CD4-positive, alpha-beta T cell treated with Interleukin-17A for 4 hours (primary cell): ENCODE data around the gene UQCRH.

Experiments used
- DNase-seq: peaks from one replicate; pipeline ENCODE4 v3.0.0-alpha.2; 2020; ENCODE audit warnings: mixed read lengths

UQCRH gene

DNA sequence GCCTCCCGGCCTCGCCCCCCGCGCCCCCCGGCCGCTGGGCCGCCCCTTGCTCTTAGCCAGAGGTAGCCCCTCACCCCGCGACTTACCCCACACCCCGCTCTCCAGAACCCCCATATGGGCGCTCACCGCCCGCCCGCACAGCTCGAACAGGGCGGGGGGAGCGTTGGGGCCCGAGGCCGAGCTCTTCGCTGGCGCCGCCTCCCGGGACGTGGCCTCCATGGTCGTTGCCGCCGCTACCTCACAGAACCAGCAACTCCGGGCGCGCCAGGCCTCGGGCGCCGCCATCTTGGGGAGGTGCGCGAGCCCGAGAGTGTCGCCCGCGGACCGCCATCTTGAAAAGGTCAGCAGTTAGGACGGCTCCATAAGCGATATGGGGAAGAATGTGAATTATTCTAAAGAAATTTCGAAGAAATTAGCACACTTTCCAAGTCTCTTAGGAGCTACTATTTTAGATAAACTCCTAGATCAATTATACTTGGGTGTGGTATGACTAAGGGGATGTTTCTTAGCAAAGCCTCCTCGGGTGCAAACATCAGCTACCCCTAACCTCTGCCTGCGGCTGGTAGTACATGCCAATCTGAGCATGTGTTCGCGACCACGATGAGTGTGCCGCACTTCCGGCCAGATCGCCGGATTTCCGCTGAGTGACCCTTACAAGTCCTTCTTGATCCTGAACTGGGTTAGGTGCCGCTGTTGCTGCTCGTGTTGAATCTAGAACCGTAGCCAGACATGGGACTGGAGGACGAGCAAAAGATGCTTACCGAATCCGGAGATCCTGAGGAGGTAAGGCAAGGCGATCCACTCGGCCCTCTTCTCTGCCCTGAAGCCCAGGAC lies at the start of gene UQCRH, which contains the start of gene LRRC41:
Gene UQCRH, plus strand, starts transcription at position 661 of the 834 bp plus-strand sequence. Its CDS starts 69 bp downstream, at position 730.
Gene LRRC41, minus strand, starts transcription at position 579 of the 834 bp plus-strand sequence. Its CDS starts 294 bp downstream, at position 285.
- DNase-seq = peak; percentile 94

DNA sequence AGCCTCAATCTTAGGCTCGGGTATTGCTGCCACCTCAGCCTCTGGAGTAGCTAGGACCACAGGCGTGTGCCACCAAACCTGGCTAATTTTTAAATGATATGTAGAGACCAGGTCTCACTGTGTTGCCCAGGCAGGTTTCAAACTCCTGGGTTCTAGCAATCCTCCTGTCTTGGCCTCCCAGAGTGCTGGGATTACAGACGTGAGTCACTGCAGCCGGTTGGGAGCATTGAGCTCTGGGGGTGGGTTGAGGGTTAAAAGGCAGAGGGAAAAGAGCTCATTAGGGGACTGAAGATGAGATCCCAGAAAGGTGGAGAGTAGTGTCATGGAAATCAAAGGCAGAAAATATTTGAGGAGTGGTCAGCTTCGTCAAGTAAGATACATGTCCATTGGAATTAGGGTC lies 48.8 kb upstream of the UQCRH start:
- no peak for DNase-seq

DNA sequence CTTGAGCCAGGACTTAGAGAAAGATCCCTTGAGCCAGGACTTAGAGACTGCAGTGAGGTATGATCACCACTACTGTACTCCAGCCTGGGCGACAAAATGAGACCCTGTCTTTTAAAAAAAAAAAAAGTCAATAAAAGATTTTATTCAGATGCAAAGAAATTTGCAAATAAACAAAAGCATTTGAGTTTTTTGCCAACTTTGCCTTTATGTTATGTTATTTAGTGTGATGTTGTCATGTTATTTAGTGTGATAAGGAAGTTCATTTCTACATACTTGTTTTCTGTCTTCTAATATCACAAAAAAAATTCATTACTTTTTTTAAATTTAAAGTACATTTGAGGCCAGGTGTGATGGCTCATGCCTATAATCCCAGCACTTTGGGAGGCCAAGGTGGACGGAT lies 47.0 kb upstream of the UQCRH start:
- DNase-seq = no peak

DNA sequence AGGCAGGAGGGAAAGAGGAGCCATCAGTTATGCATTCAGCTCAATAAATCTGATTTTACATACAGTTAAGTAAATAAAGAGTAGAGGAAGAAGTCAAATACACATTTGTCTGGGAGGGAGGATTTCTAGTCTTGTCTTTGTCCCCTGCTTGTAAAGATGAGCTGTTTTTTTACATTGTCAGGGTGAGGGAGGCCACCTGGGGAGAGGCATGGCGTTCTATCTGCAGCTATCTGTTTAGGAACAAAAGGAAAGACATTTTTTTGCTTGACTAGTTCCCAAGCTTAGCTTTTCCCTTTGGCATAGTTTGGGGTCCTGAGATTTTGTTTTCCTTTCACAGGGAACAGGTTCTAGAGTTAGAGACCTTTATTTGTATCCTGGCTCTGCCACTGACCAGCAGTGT lies 41.0 kb upstream of the UQCRH start:
- DNase-seq = no peak

DNA sequence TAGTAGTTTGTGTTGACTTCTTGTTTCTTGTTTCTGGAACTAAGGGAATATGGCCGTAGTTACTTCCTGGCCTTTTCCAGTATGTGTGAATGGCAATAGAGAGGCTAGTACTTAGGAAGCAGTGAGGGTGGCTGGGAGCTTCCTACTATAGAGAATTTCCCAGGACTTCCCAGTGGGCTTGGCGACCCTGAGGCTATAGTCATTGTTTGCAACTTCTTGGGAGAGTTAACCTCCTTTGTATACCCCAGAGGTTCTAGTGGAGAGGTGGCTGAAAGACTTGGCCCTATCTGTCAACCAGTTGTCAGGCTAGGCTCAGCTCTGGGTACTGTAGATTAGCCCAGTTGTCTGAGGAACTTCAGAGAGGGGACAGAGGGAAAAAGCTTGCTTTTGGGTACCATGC lies 40.4 kb upstream of the UQCRH start:
- no peak for DNase-seq

DNA sequence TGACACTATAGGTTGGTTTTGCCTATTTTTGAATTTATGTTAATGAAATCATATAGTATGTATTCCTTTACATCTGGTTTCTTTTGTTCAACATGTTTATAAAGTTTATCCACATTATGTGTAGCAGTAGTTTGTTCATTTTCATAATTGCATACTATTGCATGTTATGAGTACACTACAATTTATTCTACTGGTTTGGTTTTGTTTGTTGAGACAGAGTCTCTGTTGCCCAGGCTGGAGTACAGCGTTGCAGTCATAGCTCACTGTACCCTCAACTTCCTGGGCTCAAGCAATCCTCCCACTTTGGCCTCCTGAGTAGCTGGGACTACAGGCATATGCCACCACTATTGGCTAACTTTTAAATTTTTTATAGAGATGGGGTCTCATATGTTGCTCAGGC lies 34.9 kb upstream of the UQCRH start:
- DNase-seq = no peak

DNA sequence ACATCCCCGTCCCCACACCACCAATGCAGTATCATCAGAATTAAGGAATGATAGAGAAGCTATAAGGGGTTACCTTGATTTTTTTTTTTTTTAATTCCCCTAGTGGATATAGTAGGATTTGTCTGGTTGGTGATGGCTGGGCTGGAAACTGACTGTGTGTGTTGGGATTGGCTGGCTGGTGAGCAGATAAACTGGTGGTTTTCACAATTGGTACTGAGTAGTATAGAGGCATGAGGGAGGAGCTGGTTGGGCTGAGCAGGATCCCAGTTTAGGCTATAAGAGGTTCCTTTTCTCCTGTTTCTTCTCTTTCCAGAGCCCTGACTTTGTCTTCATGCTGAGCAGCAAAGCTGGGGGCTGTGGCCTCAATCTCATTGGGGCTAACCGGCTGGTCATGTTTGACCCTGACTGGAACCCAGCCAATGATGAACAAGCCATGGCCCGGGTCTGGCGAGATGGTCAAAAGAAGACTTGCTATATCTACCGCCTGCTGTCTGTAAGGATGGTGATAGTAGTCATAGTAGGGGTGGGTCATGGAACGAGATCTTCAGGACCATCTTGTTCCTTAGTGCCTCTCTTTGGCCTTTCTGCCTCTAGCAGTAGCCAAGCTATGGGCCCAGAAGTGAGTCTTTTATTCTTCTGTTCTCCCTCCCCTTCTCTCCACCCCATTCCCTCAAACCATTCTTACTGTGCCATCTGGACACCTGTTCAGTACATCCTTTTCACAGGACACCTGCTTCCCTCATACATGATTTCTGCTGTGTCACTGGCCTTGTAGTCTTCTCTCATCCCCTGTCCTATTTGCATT lies 29.1 kb upstream of the UQCRH start:
- DNase-seq = no peak

DNA sequence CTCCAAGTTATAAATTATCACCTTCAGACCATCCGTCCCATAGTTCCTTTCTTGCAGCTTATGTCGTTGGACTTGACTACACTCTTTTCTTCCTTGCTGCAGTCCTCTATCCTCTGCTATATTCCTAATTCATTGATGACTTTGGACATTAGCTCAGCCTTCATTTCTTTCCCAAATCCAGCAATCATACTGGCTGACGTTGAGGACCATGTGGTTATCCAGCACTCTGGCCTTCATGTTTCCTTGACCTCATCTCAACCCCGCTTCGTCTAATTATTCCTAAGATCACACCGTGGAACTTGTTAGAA lies 28.5 kb upstream of the UQCRH start:
- DNase-seq = no peak

DNA sequence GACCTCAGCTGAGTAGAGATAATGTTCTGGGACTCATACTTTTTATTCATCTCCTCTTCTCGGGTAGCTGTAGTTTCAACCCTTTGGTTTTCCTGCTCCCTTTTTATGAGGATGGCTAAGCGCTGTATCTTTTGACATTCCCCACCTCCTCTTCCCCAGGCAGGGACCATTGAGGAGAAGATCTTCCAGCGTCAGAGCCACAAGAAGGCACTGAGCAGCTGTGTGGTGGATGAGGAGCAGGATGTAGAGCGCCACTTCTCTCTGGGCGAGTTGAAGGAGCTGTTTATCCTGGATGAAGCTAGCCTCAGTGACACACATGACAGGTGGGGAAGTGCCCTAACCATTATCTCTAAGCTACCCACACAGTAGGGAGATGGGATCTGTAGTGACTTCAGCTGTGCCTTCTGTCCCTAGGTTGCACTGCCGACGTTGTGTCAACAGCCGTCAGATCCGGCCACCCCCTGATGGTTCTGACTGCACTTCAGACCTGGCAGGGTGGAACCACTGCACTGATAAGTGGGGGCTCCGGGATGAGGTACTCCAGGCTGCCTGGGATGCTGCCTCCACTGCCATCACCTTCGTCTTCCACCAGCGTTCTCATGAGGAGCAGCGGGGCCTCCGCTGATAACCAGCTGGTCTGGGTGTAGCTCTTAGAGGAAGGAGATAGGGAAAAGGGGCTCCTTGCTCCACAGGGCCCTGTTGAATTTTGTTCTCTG lies 25.7 kb upstream of the UQCRH start:
- no peak for DNase-seq

DNA sequence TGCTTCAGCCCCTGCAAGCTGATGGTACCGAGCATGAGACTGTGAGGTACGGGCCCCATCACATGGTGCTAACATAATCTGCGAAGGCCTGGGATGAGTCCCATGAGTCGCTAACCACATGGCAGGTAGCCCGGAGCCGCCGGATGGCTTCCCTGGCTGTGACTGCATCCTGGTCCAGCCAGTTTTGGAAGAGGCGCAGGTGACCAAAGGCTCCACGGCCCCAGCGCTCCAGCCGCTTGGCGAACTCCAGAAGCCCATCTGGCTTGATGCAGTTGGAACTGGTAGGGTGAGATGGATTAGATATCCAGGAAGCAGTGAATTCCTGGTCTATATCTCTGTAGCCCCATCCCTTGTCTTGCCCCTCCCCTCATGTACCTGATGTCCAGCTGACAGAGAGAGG lies 24.7 kb upstream of the UQCRH start:
- DNase-seq = no peak

DNA sequence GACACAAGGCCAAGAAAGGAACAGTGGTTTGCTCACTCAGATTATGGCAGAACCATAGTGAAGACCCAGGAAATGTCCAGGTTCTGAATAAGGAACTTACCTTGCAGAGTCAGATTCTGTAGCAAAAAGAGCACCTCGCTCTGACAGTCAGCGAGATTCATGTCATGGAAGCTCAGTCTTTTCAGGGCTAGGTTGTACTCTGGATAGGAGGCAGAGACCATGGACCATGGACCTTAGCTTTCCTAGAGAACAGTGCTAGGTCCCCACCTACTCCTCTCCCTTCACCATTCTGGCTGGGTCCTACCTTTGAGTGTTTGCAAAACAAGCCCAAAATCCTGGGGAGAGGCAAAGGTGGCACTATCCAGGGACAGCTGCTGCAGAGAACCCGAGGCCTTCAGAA lies 23.4 kb upstream of the UQCRH start:
- no peak for DNase-seq

DNA sequence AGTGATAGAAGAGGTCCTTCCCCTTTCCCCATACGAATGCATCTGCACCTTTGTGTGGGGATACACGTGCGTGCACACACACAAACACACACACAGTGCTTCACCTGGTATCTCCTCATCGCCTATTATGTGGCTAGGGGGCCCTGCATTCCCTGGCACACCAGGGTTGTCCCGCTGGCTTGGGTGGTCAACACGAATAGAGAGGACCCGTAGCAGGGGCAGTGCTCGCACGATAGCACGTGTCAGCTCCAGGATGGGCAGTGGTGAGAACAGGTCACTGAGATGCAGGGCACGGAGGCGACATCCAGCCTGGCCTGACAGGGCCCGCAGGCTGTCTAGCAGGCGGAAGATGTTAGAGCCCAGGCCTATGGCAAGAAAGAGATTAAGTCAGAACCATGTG lies 22.5 kb upstream of the UQCRH start:
- no peak for DNase-seq

DNA sequence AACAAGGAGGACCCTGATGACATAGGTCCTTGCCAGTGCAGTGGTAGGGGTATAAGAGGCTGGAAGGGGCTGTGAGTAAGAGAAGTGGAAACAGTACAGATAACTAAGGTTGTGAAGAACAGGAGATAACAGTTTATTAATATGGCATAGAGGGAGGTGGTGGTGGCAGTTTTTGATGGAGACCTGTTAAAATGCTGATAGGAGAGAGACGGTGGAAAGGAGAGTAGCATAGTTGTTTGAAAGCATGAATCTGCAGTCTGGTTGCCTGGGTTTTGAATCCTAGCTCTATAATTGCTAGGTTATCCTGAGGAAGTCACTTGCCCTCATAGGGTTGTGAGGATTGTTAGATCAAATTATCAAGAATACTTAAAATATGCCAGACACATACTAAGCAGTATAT lies 19.4 kb upstream of the UQCRH start:
- DNase-seq = no peak

DNA sequence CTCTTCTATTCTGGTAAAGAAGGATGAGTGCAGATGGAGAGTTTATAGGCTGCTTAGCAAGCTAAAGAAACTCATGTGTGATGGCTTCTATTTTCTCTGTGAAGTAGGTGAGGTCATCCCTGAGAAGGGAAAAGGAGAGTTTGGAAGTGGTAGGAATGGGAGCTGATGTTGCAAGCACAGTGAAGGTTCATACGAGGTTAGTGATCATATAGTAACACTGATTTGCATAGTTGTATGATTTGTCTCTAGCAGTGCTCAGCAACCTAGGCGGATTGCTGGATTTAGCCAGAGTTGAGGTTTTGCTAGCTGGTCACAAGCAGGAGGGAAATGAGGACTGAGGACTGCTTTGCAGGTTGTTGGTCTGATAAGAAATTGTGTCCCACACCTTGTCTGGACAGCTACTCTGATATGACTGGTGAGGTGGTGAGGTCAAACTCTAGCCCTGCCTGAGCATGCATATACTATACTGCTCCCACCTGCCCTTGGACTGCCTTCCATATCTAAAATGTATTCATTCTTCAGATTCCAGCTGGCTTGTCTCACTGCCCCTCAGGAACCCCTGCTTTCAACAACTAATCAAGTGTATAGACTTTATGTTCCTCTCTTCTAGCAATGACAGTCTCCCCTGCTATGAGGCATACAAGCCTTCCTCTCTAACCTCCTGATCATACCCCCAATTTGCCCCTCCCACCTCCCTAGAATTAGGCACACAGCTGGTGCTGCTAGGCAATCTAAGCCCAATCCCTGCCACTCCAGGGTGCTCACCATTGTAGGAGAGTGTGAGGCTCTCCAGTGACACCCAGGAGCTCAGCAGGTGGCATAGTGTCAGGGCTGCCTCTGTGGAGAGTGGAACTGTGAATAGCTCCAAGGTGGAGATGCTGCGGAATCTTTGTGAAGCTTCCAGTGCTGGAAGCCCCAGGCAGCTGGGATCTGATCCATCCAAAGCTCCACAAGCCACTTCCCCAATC lies 18.6 kb upstream of the UQCRH start:
- DNase-seq = no peak

DNA sequence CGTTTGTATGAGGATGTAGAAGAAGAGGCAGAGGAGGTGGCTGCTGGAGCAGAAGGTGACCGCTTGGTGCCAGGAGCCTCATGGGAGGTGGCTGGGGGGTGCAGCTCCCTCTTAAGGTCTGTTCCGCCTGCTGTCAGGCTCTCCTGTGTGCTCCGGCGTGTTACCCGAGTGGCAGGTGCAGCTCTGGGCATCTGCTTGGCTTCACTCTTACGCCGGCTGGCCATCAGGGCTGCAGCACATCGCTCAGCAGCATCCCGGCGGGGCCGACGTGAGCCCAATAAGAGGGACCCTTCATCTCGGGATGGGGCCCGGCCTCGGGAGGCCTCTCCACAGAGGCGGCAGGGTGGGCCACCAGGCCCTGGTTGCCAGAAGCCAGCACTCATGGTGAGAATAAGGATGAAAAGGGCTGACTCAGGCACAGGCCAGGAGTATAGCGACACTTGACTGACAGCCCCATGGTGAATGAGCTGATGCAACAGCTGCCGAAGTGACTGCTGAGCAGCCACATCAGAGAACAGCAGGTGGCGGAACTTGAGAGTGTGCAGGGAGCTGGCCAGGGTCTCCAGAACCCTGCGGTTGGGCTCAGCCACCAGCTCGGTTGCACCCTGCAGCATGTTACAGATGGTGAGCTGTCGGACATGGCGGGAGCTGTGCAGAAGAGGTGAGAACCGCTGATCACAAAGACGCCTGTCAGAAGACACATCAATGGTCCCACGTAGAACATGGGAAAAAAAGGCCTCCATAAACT lies 17.6 kb upstream of the UQCRH start:
- peak; percentile 41 for DNase-seq

DNA sequence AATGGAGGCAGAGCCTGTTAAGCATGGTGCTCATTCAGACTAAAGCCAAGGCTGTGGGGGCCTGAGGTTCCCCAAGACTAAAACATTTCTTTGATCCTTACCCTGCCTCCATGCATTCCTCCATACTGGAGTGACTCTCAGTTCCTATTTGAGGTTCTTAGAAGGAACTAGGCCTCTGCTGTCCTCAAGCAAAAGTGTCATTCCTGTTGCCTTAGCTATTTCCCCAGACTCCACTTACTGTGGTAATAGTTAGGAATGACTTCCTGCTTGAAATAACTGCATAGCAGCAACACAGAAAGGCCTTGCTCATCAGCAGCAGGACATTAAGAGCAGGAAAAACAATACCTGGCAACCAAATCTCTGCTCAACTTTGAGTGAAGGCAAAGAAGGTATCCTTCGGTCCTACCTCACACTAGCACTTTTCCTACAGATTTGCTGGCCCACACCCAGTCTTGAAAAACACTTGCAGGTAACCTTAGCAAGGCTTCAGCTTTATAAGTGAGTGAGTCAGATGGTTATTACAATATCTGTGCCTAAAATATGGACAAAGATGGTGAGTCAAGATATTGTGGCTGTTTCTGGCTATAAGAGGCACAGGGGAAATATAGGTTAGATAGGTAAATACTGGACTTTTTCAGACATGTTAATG lies 14.9 kb upstream of the UQCRH start:
- DNase-seq = no peak

DNA sequence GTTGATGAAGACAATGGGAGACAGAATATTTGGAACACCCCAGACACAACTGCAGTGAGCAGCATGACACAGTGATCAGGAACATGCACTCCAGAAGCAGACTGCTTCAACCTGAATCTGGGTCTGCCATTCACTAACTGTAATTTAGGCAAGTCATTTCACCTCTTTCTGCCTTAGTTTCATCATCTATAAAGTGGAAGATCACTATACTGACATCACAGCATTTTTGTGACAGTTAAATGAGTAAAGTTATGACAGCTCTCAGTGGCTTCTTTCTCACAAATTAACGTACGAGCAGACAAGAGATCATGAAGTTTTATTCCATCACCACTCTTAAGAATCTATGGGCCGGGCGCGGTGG lies 14.4 kb upstream of the UQCRH start:
- no peak for DNase-seq

DNA sequence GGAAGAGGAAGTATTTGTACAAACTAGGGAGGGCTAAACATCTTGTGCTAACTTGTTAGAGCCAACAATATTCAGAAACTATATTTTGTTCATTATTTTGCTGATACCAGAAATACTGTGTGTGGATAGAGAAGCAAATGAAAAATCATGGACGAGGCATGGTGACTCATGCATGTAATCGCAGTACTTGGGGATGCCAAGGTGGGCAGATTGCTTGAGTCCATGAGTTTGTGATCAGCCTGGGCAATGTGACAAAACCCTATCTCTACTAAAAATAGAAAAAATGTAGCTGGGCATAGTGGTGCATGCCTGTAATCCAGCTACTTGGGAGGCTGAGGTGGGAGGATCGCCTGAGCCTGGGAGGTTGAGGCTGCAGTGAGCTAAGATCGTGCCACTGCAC lies 13.5 kb upstream of the UQCRH start:
- DNase-seq = no peak

DNA sequence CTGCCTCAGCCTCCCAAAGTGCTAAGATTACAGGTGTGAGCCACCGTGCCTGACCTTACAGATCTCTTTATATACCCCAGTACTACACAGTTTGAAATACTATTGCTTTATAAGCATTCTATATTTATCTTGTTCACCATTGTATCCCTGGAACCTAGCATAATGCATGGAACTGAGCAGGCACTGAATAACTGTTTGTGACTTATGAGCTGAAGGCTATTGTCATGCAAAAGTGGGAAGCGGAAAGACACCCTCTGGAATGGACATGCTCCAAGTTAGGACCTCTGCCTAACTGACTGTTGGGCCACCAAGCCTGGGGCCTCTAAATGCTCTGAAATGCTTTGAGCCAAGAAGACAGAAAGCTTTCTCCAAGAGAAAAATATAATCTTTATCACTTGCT lies 8.2 kb upstream of the UQCRH start:
- DNase-seq = no peak

DNA sequence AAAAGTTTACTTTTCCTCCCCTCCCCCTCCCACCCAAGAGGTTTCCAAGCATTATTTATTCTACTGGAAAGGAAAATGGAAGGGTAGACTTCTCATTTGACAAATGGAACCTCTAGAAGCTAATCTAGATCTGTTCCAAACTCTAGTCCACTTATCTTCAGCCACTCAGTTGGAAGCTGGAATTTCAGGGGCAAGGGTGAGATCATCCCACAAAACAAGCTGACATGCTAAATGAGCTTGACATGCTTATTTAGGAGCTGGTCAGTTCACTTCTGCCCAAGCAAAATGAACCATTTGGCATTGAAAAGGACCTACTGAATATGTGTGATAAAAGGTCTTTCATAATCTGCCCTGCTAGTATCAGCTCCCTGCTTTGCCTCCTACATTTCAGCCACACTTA lies 5.1 kb upstream of the UQCRH start:
- DNase-seq = no peak
